NOMO-1 treated with DMSO at 0.1 percent for 48 hours (cell line): ENCODE measurements around the gene CST3.
"Not testable (repeated sequence)": the region's sequence is repeated elsewhere in the genome, so short reads cannot be mapped to it uniquely, and the experiment has no call there.

Experiments
- DNase-seq: peaks from one replicate; lab custom pipeline; 2025; ENCODE audit not compliant: unreplicated experiment; lab: John Stamatoyannopoulos, UW

CST3 gene, protein sequence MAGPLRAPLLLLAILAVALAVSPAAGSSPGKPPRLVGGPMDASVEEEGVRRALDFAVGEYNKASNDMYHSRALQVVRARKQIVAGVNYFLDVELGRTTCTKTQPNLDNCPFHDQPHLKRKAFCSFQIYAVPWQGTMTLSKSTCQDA

GRCh38 chr20:23637282-23638221 lies at the start of gene CST3:
CST3 (minus strand) TSS chr20:23637955; CDS start chr20:23637862, 93 bp downstream.
- peak; percentile 59 for DNase-seq

DNA sequence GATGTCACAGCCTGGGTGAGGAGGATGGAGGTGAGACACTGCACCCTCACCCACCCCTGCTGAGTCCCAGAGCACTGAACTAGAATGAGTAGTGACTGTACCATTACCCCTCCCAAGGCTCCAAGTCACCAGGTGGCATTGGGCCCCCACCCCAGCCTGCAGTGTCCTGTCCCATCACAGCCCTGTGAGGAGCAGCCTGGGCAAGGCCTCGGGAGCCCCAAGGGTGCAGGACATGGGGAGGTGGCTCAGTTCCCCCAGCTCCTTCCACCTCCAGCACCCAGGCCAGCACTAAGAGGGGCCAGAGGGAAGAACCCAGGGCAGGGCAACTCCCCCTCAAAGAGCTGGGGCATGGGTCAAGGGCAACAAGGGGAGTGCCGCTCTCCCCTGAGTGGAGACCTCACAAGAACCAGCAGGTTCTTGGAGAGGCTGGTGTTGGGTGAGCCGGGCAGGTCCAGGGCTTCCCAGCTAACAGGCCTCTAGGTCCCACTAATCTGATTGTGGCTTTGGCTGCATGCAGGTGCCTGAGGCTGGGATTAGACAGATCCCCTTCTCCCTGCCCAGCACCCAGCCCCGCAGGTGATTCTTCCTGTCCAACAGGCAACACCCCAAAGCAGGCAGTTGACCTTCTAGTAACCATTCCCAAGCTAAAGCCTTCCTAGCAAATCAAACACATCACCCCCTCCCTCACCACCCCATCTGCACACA lies 48.4 kb upstream of the CST3 start:
- DNase-seq: no peak

- not testable (repeated sequence) for DNase-seq
Observed at GRCh38 chr20:23685529-23685896, 47.8 kb upstream of the CST3 start.

DNA sequence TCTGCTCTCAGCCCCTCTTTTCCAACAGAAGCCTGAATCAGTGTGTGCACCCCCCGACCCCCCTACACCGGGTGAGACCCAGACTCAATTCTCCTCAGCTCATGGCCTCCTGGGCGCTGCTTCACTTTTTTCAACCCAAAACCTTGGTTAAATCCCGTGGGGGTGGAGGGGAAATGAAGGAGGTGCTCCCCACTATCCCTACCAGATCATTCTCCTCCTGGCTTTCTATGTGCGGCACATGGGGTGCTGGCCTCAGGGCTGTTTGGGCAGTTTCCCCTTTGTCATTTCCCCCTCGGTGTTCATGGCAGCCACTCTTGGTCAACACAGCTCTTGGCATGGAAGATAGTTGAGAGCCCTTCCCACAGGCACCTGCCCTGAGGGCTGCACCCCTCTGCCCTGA lies 46.5 kb upstream of the CST3 start:
- no peak for DNase-seq

- no peak for DNase-seq
Observed at GRCh38 chr20:23683807-23684206, 46.1 kb upstream of the CST3 start.

- no peak for DNase-seq
Observed at GRCh38 chr20:23683281-23683680, 45.5 kb upstream of the CST3 start.

- no peak for DNase-seq
Observed at GRCh38 chr20:23680146-23680545, 42.4 kb upstream of the CST3 start.

- DNase-seq: no peak
Observed at GRCh38 chr20:23679133-23680092, 41.7 kb upstream of the CST3 start.

GRCh38 chr20:23673209-23673608 lies 35.5 kb upstream of the CST3 start:
- no peak for DNase-seq

DNA sequence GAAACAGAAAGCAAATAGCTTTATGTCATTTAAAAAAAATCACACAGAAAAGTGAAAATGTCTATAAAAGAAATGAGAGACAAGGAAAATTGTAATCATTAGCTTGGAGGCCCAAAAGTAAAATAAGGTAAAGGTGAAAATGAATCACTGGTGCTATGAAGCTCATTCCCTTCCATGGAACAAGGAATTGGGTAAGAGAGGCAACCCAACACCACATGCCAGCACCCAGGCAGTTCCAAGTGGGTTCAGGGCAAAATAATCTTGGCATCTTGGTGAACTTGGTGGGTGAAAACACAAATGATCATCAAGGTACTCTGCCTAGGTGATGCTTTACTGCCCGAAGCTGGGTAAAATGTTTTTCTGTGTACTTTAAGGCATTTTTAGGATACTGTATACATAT lies 34.4 kb upstream of the CST3 start:
- no peak for DNase-seq

DNA sequence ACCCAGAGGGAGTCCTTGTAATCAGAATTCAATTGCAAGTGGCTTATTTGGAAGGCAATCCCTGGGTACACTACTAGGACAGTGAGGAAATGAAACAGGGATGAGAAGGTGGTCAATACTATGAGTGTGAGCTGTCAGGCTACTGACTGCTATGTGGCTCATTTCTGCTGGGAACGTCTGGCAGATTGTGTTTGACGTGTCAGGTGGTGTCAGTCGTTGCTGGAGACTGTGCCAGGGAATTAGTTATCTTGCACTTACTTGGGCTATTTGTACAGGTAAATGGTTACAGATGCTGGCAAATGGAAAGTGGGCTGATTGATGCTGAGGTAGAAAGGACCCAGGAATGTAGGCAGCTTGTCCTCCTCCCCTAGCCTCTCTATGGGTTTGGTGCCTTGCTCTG lies 33.7 kb upstream of the CST3 start:
- DNase-seq: no peak

DNA sequence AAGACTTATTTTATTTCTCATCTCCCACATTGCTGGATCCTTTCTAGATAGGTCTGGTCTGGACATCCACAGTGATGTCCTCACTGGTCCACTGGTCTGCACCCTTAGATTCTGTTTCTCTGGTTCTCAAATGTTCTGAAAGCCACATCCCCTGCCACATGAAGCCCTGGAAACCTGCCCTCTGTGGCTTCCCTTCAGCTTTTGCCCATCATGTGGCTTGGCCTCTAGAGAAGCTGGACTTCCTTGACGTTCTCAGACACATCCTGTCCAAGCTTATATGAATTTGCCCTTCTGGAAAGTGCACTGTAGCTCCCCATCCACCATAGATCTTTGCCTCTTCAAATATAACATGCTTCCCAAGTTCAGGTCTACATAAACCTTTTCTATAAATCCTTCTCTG lies 32.6 kb upstream of the CST3 start:
- DNase-seq: no peak

GRCh38 chr20:23669866-23670265 lies 32.1 kb upstream of the CST3 start:
- no peak for DNase-seq

DNA sequence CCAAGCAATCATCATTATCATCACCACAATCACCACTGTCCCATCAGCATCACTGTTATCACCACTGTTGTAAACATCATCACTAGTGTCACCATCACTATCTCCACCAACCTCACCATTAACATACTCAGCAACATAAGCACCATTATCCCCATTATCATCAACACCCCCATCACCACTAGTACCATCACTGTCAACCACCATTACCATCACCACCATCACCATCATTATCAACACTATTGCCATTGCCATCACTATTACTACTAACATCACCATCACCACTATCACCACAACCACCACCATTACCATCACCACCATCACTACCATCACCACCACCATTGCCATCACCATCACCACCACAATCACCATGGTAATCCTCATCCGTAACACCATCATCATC lies 31.6 kb upstream of the CST3 start:
- no peak for DNase-seq

DNA sequence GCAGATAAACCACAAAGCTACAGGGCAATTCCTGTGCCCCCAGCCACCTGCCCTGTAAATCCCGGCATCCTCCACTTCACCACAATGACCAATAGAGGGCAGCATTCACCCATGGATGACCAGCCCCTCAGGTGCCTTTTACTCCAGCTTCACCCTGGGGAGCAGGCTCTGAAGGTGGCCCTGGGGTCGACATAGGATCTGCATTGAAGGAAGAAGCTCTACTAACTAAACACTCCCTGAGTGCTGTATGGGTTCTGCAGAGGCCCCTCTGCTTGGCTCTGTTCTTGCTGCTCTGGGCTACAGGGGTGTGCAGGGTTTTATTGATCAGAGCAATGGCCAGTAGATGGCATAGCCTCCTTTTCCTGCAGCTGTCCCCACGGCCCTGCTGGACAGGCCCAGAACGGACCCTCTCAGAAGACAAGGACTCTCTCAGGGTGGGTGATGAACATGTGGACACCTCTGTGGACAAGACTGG lies 30.8 kb upstream of the CST3 start:
- peak; percentile 48 for DNase-seq

- DNase-seq: no peak
Observed at GRCh38 chr20:23667666-23668065, 29.9 kb upstream of the CST3 start.

GRCh38 chr20:23666698-23667097 lies 28.9 kb upstream of the CST3 start:
- no peak for DNase-seq

GRCh38 chr20:23666189-23666588 lies 28.4 kb upstream of the CST3 start:
- peak; percentile 1 for DNase-seq

DNA sequence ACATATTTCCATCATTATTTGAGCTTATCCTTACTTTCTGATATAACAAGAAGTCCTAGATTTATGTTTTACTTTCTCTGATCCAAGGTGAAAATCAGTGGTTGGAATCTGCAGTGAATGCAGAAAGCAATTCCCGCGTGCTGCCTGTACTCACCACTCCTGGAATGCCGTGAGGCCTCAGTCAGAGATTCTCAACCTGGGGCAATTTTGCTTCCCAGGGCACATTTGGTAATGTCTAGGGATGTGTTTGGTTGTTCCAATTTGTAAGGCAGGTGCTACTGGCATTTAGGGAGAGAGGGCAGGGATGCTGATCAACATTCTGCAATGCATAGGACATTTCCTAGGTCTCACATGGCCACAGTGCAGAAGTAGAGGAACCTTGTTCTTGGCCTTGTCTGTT lies 27.2 kb upstream of the CST3 start:
- no peak for DNase-seq

DNA sequence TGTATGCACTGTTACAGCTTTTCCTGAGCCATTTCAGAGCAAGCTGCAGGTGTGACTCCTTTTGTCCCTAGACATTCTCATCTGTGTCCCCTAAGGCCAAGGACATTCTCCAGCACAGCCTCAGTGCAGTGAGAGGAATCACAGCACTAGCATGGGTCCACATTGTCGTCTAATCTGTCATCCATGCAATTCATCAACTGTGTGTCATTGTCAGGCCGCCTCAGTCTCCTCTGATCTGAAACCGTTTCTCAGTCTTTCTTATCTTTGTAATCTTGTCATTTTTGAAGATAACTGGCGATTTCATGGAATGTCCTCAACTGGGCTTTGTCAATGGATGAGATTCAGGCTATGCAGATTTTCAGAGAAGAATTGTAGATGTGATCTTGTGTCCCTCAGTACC lies 26.3 kb upstream of the CST3 start:
- not testable (repeated sequence) for DNase-seq

DNA sequence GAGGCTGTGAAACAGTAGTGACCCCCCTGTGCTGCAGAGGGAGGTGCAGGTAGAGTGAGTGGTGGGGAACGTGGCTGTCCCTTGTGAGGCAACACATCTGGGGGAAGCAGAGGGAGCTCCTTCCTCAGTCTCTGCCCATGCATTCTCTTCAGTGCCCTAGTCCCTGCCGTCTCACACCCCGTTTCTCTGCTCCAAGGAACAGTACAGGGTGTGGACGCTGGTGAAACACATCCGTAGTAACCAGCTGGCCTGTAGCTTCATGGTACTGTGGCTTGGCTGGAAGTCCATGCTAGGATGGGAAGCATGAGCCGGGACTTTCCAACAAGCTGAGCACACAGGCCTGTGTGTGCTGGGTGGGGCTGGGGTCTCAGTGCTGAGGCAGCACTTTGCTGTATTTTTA lies 25.4 kb upstream of the CST3 start:
- no peak for DNase-seq
